Neural cell (in vitro differentiated cells): ENCODE data around the gene CD180. TPM values are rescaled to one million over a fixed set of nuclear protein-coding genes. Genes with fewer than 3 reads are reported as not detected.

Experiments used
- H2AFZ ChIP-seq: fragments of 200-600, 300-800 bp; sonication (generic), shearing (Covaris generic); 2 replicates; pipeline ENCODE4 v1.6.0; 2014; ENCODE audit warnings: low read depth, mild to moderate bottlenecking, antibody characterized with exemption, low read length, moderate library complexity
- H3F3A ChIP-seq: fragments of 200-600 bp; shearing (Covaris generic); 2 replicates; pipeline ENCODE4 v1.6.1; 2016; ENCODE audit warnings: mild to moderate bottlenecking, moderate library complexity, mixed read lengths, antibody characterized with exemption, low read length; ENCODE audit not compliant: insufficient read depth, poor library complexity, severe bottlenecking
- H3K27ac ChIP-seq: fragments of 200-600, 300-800 bp; sonication (generic), shearing (Covaris generic); 2 replicates; pipeline ENCODE4 v1.5.1; 2014; ENCODE audit warnings: mild to moderate bottlenecking, low read length, moderate library complexity
- H3K27me3 ChIP-seq: fragments of 300-800, 200-600 bp; sonication (generic), shearing (Covaris generic); 2 replicates; pipeline ENCODE4 v1.6.0; 2014; ENCODE audit warnings: mild to moderate bottlenecking, low read depth, low read length, moderate library complexity; ENCODE audit not compliant: insufficient read depth
- H3K36me3 ChIP-seq: fragments of 300-800, 200-600 bp; sonication (generic), shearing (Covaris generic); 2 replicates; pipeline ENCODE4 v1.5.1; 2014; ENCODE audit warnings: mild to moderate bottlenecking, antibody characterized with exemption, low read length, moderate library complexity; ENCODE audit not compliant: insufficient read depth
- H3K4me2 ChIP-seq: fragments of 300-800, 200-600 bp; sonication (generic), shearing (Covaris generic); 2 replicates; pipeline ENCODE4 v1.6.0; 2014; ENCODE audit warnings: mild to moderate bottlenecking, low read length
- H3K4me3 ChIP-seq: fragments of 300-800, 200-600 bp; sonication (generic), shearing (Covaris generic); 2 replicates; pipeline ENCODE4 v1.5.1; 2014; ENCODE audit warnings: mild to moderate bottlenecking, low read length, moderate library complexity
- H3K79me2 ChIP-seq: fragments of 200-600 bp; shearing (Covaris generic); replicated peaks from 2 replicates; pipeline ENCODE4 v1.6.0; 2014; ENCODE audit warnings: mild to moderate bottlenecking, low read length, moderate library complexity; ENCODE audit not compliant: insufficient read depth
- H3K9ac ChIP-seq: fragments of 300-800, 200-600 bp; sonication (generic), shearing (Covaris generic); 2 replicates; pipeline ENCODE4 v1.6.1; 2016; ENCODE audit warnings: mild to moderate bottlenecking, low read length, mixed read lengths
- H3K9me2 ChIP-seq: fragments of 200-600 bp; shearing (Covaris generic); 2 replicates; pipeline ENCODE4 v1.6.1; 2016; ENCODE audit warnings: mild to moderate bottlenecking, low read length, mixed read lengths; ENCODE audit not compliant: insufficient read depth
- H3K9me3 ChIP-seq: fragments of 200-600, 300-800 bp; sonication (generic), shearing (Covaris generic); 2 replicates; pipeline ENCODE4 v1.6.1; 2016; ENCODE audit warnings: mild to moderate bottlenecking, mixed run types, low read length, moderate library complexity, mixed read lengths
- H4K20me1 ChIP-seq: fragments of 200-600 bp; shearing (Covaris generic); 2 replicates; pipeline ENCODE4 v1.6.1; 2016; ENCODE audit warnings: mild to moderate bottlenecking, mixed run types; ENCODE audit not compliant: insufficient read depth
- EP300 ChIP-seq: fragments of 450-650 bp; conservative IDR thresholded peaks from 2 replicates; pipeline ENCODE4 v1.6.1; 2014; ENCODE audit warnings: antibody characterized with exemption, mild to moderate bottlenecking, moderate library complexity; ENCODE audit not compliant: poor library complexity, severe bottlenecking
- EZH2 ChIP-seq: fragments of 200-600, 300-800 bp; shearing (Covaris generic), sonication (generic); IDR thresholded peaks from 2 replicates; pipeline ENCODE4 v1.6.1; 2014; ENCODE audit warnings: antibody characterized with exemption, low read length, borderline replicate concordance, mild to moderate bottlenecking; ENCODE audit not compliant: insufficient read depth, poor library complexity, severe bottlenecking
- MXI1 ChIP-seq: fragments of 450-650 bp; conservative IDR thresholded peaks from 2 replicates; pipeline ENCODE4 v1.6.1; 2014; ENCODE audit warnings: antibody characterized with exemption, mild to moderate bottlenecking; ENCODE audit not compliant: poor library complexity, severe bottlenecking
- POLR2AphosphoS5 ChIP-seq: IDR thresholded peaks from 2 replicates; pipeline ENCODE4 v1.6.1; 2012
- RAD21 ChIP-seq: fragments of 450-650 bp; conservative IDR thresholded peaks from 2 replicates; pipeline ENCODE4 v1.6.1; 2014; ENCODE audit warnings: antibody characterized with exemption, mild to moderate bottlenecking, moderate library complexity
- SMC3 ChIP-seq: fragments of 450-650 bp; conservative IDR thresholded peaks from 2 replicates; pipeline ENCODE4 v1.6.1; 2014; ENCODE audit warnings: antibody characterized with exemption, mild to moderate bottlenecking, moderate library complexity; ENCODE audit not compliant: poor library complexity
- TAF1 ChIP-seq: IDR thresholded peaks from 2 replicates; pipeline ENCODE4 v1.6.1; 2012; ENCODE audit warnings: low read depth
- polyA plus RNA-seq: library from polyadenylated mRNA; depleted of rRNA; stranded (reverse); fragments of >200 nt; gene quantifications from 2 replicates; pipeline ENCODE4 v1.2.3, GENCODE V29; 2014
- TF ChIP-seq, protein P1 (sequence below): fragments of 450-650 bp; IDR thresholded peaks from 2 replicates; pipeline ENCODE4 v1.5.1; 2014; ENCODE audit warnings: antibody characterized with exemption, mild to moderate bottlenecking, moderate library complexity; ENCODE audit not compliant: poor library complexity, severe bottlenecking
- TF ChIP-seq, protein P2 (sequence below): IDR thresholded peaks from 2 replicates; pipeline ENCODE4 v1.6.1; 2012; ENCODE audit warnings: borderline replicate concordance

The CD180 gene
- polyA plus RNA-seq, 1 donor from 2014 or later, result not detected

GRCh38 chr5:67183859-67184258 lies 12.7 kb downstream of the CD180 start:
- H3K79me2 ChIP-seq, result no peaks in the 10 kb centered on the region
- no peak overlapping the region for H2AFZ ChIP-seq

GRCh38 chr5:67182301-67182790 lies 14.3 kb downstream of the CD180 start:
- H3K4me2 ChIP-seq, result no peak overlapping the region

More at GRCh38 chr5:67183859-67184258, 12.7 kb downstream of the CD180 start:
- H3K36me3 ChIP-seq, result no peaks in the 10 kb centered on the region
- H3K9me2 ChIP-seq, result no peaks in the 10 kb centered on the region
- TF ChIP-seq, protein P1, sequence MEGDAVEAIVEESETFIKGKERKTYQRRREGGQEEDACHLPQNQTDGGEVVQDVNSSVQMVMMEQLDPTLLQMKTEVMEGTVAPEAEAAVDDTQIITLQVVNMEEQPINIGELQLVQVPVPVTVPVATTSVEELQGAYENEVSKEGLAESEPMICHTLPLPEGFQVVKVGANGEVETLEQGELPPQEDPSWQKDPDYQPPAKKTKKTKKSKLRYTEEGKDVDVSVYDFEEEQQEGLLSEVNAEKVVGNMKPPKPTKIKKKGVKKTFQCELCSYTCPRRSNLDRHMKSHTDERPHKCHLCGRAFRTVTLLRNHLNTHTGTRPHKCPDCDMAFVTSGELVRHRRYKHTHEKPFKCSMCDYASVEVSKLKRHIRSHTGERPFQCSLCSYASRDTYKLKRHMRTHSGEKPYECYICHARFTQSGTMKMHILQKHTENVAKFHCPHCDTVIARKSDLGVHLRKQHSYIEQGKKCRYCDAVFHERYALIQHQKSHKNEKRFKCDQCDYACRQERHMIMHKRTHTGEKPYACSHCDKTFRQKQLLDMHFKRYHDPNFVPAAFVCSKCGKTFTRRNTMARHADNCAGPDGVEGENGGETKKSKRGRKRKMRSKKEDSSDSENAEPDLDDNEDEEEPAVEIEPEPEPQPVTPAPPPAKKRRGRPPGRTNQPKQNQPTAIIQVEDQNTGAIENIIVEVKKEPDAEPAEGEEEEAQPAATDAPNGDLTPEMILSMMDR, result no peak
- no peak for TF ChIP-seq EZH2
- no peak for TF ChIP-seq EP300
- no peak for TF ChIP-seq RAD21
- TF ChIP-seq, protein P2, sequence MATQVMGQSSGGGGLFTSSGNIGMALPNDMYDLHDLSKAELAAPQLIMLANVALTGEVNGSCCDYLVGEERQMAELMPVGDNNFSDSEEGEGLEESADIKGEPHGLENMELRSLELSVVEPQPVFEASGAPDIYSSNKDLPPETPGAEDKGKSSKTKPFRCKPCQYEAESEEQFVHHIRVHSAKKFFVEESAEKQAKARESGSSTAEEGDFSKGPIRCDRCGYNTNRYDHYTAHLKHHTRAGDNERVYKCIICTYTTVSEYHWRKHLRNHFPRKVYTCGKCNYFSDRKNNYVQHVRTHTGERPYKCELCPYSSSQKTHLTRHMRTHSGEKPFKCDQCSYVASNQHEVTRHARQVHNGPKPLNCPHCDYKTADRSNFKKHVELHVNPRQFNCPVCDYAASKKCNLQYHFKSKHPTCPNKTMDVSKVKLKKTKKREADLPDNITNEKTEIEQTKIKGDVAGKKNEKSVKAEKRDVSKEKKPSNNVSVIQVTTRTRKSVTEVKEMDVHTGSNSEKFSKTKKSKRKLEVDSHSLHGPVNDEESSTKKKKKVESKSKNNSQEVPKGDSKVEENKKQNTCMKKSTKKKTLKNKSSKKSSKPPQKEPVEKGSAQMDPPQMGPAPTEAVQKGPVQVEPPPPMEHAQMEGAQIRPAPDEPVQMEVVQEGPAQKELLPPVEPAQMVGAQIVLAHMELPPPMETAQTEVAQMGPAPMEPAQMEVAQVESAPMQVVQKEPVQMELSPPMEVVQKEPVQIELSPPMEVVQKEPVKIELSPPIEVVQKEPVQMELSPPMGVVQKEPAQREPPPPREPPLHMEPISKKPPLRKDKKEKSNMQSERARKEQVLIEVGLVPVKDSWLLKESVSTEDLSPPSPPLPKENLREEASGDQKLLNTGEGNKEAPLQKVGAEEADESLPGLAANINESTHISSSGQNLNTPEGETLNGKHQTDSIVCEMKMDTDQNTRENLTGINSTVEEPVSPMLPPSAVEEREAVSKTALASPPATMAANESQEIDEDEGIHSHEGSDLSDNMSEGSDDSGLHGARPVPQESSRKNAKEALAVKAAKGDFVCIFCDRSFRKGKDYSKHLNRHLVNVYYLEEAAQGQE, result no peak
- TF ChIP-seq MXI1, result no peak
- TF ChIP-seq POLR2AphosphoS5, result no peak
- TF ChIP-seq SMC3, result no peak
- TF ChIP-seq TAF1, result no peak
- H4K20me1 ChIP-seq, result no peaks in the 10 kb centered on the region
- no peak overlapping the region for H3K9ac ChIP-seq
- H3K27me3 ChIP-seq, result no peaks in the 10 kb centered on the region
- no peaks in the 10 kb centered on the region for H3K9me3 ChIP-seq
- H3K4me2 ChIP-seq, result no peak overlapping the region
- no peak overlapping the region for H3K4me3 ChIP-seq
- no peak overlapping the region for H3K27ac ChIP-seq
- no peaks in the 10 kb centered on the region for H3F3A ChIP-seq

More at GRCh38 chr5:67182301-67182790, 14.3 kb downstream of the CD180 start:
- H3F3A ChIP-seq, result no peaks in the 10 kb centered on the region
- no peak overlapping the region for H3K9ac ChIP-seq
- no peaks in the 10 kb centered on the region for H3K9me3 ChIP-seq
- no peaks in the 10 kb centered on the region for H3K27me3 ChIP-seq
- H3K27ac ChIP-seq, result no peak overlapping the region
- H3K9me2 ChIP-seq, result no peaks in the 10 kb centered on the region
- no peaks in the 10 kb centered on the region for H4K20me1 ChIP-seq
- H3K79me2 ChIP-seq, result no peaks in the 10 kb centered on the region
- TF ChIP-seq SMC3, result no peak
- no peak for TF ChIP-seq TAF1
- no peak for TF ChIP-seq MXI1
- TF ChIP-seq RAD21, result no peak
- TF ChIP-seq EZH2, result no peak
- TF ChIP-seq, protein P1, result no peak
- TF ChIP-seq, protein P2, result no peak
- no peak for TF ChIP-seq EP300
- TF ChIP-seq POLR2AphosphoS5, result no peak
- no peak overlapping the region for H3K4me3 ChIP-seq
- H3K36me3 ChIP-seq, result no peaks in the 10 kb centered on the region
- H2AFZ ChIP-seq, result no peak overlapping the region
